C4-2B (cell line): ENCODE results near the gene LMO2.

ENCODE experiments used
- H3K27ac ChIP-seq: fragments of 450-650 bp; 2 replicates; pipeline ENCODE4 v1.5.1; 2017
- CTCF ChIP-seq: fragments of 450-650 bp; conservative IDR thresholded peaks from 2 replicates; pipeline ENCODE4 v1.5.1; 2017; ENCODE audit warnings: mild to moderate bottlenecking
- ZFX ChIP-seq: fragments of 450-650 bp; IDR thresholded peaks from 2 replicates; pipeline ENCODE4 v1.6.1; 2017

Gene LMO2

DNA sequence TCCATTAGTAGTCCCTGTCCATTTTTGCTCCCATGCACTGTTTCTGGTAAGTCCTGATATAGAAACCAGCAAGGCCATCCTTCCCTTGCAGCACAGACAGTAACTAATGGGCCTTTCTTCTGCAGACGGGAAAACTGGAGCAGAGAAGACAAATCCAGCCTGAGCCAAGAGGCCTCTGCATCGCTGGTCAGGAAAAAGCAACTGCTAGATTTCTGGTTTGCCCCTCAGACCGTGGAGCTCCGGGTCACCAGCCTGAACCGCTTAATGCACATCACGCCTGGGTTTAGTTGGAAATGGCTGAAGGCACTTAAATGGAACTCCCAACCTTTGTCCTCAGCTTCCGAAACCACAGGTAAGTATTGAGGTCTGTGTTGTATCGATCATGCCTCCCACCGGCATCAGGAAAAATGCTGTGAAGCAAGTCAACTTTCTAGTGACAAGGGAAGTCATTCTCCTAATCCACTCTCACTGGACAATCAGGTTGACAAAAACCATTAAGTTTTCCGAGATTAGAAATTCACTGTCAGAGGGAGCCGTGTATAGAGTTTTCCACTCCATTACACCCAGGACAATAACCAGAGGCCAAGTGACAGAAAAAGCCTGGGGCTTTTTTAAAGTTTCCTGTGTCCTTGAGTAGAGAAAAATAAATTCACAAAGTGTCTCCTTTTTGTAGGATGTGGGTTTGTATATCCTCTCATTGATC lies 14.8 kb upstream of the LMO2 start:
- no peak overlapping the region for H3K27ac ChIP-seq
- TF ChIP-seq CTCF: no peak
- no peak for TF ChIP-seq ZFX

- no peak overlapping the region for H3K27ac ChIP-seq
- no peak for TF ChIP-seq ZFX
- TF ChIP-seq CTCF: no peak
Observed at GRCh38 chr11:33904102-33904501, 12.2 kb upstream of the LMO2 start.

DNA sequence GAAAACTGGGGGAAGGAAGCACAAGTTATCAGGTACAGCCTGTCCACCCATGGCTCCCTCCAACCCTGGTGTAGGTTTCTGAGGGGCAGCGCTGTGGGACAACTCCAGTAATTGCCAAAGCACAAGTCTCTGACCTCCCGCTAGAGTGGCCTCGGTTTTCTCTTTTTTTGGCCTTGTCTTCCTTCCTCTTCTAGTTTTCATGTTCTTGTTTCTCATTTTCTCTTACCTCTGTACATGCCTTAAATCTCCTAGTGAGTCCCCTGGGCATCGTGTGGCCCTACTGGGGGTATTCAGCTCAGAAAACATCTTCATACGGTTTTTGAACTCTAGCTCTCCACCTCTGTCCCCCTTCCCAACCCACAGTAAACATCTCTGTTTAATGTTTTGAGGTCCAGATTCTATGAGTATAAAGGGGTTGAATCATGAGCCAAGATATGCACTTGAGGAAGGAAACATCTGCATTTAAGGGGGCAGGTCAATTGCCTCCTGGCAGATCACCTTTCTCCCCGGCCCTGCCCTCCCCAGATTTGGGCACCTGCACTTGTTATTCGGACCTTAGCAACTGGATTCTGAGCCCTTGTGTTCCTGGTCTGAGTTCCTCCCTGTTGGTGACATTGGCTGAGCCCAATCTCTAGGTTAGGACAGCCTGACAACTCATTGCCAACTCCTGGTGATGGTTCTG lies 8.4 kb upstream of the LMO2 start:
- H3K27ac ChIP-seq: no peak overlapping the region
- TF ChIP-seq ZFX: no peak
- no peak for TF ChIP-seq CTCF

- TF ChIP-seq ZFX (no peak), CTCF (no peak)
- H3K27ac ChIP-seq: no peak overlapping the region
Observed at GRCh38 chr11:33899400-33900037, 7.6 kb upstream of the LMO2 start.

DNA sequence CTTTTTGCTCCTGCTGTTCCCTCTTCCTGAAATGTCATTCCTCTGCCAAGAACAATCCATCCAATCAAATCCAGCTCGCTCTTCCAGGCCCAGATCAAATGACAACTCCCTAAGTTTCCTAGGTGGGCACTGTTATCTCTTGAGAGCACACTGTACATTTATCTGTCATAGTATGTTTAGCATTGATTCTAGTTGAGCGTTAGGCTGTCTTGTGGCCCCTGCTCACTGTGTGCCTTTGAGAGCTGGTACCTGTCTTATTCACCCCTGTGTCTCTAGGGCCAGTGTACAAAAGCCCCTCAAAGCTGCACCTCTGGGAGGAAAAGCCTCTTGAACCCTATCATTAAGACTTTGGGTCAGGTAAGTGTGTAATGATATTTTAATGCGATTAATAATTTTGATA lies 7.1 kb upstream of the LMO2 start:
- H3K27ac ChIP-seq: no peak overlapping the region
- TF ChIP-seq ZFX (no peak), CTCF (no peak)

- H3K27ac ChIP-seq: no peak overlapping the region
- TF ChIP-seq ZFX: no peak
- TF ChIP-seq CTCF: no peak
Observed at GRCh38 chr11:33897761-33898375, 6.0 kb upstream of the LMO2 start.

DNA sequence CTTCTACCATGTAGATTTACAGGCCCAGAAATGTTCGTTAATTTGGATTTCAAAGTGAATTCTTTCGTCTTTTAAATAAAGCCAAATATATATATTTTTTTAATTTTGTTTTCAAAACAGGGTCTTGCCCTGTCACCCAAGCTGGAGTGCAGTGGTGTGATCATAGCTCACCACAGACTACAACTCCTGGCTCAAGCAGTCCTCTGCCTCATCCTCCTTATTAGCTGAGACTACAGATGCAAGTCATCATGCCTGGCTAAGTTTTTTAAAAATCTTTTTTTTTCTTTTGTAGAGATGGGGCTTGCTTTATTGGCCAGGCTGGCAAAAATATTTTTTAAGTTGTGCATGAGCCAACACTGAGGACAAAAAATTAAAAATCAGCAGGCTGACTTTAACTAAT lies 5.0 kb upstream of the LMO2 start:
- TF ChIP-seq CTCF: no peak
- TF ChIP-seq ZFX: no peak
- H3K27ac ChIP-seq: no peak overlapping the region
